Measurements from ENCODE around the gene COMTD1.
A peak's percentile ranks its signal among the peaks of the same experiment; 100 is the strongest.
"Not testable (repeated sequence)": the region's sequence is repeated elsewhere in the genome, so short reads cannot be mapped to it uniquely, and the experiment has no call there.

COMTD1 gene

GRCh38 chr10:75223507-75223906, 12.2 kb downstream of the COMTD1 start:
- no peak for DNase-seq (ENCODE audit: low read depth)

GRCh38 chr10:75221492-75221891, 14.3 kb downstream of the COMTD1 start:
- not testable (repeated sequence) for DNase-seq (ENCODE audit: low read depth)

GRCh38 chr10:75220274-75220673, 15.5 kb downstream of the COMTD1 start:
- DNase-seq (ENCODE audit: low read depth), result no peak

- DNase-seq (ENCODE audit: low read depth), result no peak
Observed at GRCh38 chr10:75212343-75212742, 23.4 kb downstream of the COMTD1 start.

GRCh38 chr10:75211007-75211691, 24.6 kb downstream of the COMTD1 start:
- DNase-seq (ENCODE audit: low read depth), result no peak

GRCh38 chr10:75210282-75211006, 25.3 kb downstream of the COMTD1 start, which contains the start of gene VDAC2:
Gene VDAC2 (plus strand): TSS chr10:75210796. CDS start chr10:75211159, 363 bp downstream.
- peak; percentile 83 for DNase-seq (ENCODE audit: low read depth)

- DNase-seq (ENCODE audit: low read depth), result peak; percentile 60
Observed at GRCh38 chr10:75209921-75210281, 25.9 kb downstream of the COMTD1 start.

GRCh38 chr10:75209086-75209920, 26.5 kb downstream of the COMTD1 start:
- no peak for DNase-seq (ENCODE audit: low read depth)

- no peak for DNase-seq (ENCODE audit: low read depth)
Observed at GRCh38 chr10:75208181-75208580, 27.6 kb downstream of the COMTD1 start.

GRCh38 chr10:75207857-75208144, 28.0 kb downstream of the COMTD1 start:
- DNase-seq (ENCODE audit: low read depth), result no peak

- DNase-seq (ENCODE audit: low read depth), result no peak
Observed at GRCh38 chr10:75207079-75207856, 28.5 kb downstream of the COMTD1 start.

GRCh38 chr10:75206638-75207037, 29.1 kb downstream of the COMTD1 start:
- DNase-seq (ENCODE audit: low read depth), result not testable (repeated sequence)

- no peak for DNase-seq (ENCODE audit: low read depth)
Observed at GRCh38 chr10:75205908-75206307, 29.8 kb downstream of the COMTD1 start.

- DNase-seq (ENCODE audit: low read depth), result no peak
Observed at GRCh38 chr10:75203724-75204123, 32.0 kb downstream of the COMTD1 start.

GRCh38 chr10:75203046-75203620, 32.6 kb downstream of the COMTD1 start:
- not testable (repeated sequence) for DNase-seq (ENCODE audit: low read depth)

GRCh38 chr10:75202321-75203045, 33.3 kb downstream of the COMTD1 start:
- DNase-seq (ENCODE audit: low read depth), result no peak

GRCh38 chr10:75201793-75202307, 33.9 kb downstream of the COMTD1 start:
- DNase-seq (ENCODE audit: low read depth), result no peak

- not testable (repeated sequence) for DNase-seq (ENCODE audit: low read depth)
Observed at GRCh38 chr10:75199949-75200348, 35.8 kb downstream of the COMTD1 start.

GRCh38 chr10:75197906-75198305, 37.9 kb downstream of the COMTD1 start:
- DNase-seq (ENCODE audit: low read depth), result no peak

GRCh38 chr10:75197066-75197465, 38.7 kb downstream of the COMTD1 start:
- no peak for DNase-seq (ENCODE audit: low read depth)
